ENCODE results near the gene ORAI2. TPM values are rescaled to one million over a fixed set of nuclear protein-coding genes. Genes with fewer than 3 reads are reported as not detected.
"Not testable (repeated sequence)": the region's sequence is repeated elsewhere in the genome, so short reads cannot be mapped to it uniquely, and the experiment has no call there.

ORAI2 gene
- polyA plus RNA-seq, 4 donors, result 15.4 to 22.8 (median 17.8) TPM

DNA sequence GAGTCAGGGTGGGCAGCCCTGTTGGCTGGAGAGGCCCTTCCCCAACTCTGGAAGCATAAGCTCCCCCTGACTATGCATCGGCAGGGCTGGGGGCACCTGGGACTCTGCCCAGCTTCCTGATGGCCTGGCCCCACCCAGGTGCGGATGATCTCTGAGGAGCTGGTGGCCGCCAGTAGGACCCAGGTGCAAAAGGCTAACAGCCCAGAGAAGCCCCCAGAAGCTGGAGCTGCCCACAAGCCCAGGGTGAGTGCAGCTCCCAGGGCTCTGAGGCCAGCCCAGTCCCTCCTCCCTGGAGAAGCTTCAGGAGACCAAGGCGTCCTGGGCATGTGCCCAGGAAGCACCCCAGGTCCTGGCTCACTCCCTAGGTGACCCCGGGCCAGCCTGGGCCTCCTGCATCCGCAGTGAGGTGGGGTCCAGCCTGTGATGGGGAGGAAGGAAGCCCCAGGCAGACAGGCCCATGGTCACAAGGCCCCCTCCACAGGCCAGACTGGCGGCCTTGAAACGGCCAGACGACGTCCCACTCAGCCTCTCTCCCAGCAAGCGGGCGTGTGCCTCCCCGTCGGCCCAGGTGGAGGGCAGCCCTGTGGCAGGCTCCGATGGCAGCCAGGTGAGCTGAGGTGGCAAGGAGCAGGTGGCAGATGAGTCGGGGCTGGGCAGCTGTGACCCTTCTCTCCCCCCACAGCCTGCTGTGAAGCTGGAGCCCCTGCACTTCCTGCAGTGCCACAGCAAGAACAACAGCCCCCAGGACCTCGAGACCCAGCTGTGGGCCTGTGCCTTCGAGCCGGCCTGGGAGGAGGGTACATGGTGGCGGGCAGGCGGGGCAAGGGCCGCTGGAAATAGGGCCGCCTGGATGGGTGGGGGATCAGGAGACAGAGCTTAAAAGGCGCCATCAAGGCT is 34.5 kb downstream of the ORAI2 start:
- DNase-seq (ENCODE audit: low read depth in 4 of 4, low spot score in 3 of 4), result no peak

DNA sequence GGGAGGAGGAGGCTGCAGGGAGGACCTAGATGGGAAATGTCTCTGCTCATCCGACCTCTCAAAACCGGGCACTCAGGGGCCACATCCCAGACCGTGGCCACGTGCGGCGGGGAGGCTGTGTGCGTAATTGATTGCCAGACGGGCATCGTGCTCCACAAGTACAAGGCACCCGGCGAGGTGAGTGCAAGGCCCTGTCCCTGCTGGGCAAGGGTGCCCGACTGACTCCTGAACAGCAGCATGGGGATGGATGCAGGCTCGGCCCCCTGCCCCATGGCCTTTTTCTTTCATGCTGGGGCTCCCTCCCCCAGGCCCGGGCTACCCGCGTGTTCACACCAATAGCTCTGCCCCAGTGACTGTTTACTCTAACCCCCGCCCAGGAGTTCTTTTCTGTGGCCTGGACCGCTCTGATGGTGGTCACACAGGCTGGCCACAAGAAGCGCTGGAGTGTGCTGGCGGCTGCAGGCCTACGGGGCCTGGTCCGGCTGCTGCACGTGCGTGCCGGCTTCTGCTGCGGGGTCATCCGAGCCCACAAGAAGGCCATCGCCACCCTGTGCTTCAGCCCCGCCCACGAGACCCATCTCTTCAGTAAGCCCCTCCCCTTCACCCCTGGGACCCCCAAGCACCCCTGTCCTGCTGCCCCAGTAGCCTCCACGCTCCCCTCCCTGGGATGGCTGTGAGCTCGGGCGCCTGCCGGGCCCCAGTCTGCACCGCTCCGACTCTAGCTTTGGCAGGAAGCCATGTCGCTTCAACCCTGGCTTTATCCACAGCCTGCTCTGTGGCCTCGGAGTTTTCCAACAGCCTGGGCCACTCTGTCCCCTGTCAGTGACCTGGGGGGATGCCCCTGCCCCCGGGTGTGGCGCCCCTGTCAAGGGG is 35.3 kb downstream of the ORAI2 start:
- DNase-seq (ENCODE audit: low read depth in 4 of 4, low spot score in 3 of 4), result no peak

DNA sequence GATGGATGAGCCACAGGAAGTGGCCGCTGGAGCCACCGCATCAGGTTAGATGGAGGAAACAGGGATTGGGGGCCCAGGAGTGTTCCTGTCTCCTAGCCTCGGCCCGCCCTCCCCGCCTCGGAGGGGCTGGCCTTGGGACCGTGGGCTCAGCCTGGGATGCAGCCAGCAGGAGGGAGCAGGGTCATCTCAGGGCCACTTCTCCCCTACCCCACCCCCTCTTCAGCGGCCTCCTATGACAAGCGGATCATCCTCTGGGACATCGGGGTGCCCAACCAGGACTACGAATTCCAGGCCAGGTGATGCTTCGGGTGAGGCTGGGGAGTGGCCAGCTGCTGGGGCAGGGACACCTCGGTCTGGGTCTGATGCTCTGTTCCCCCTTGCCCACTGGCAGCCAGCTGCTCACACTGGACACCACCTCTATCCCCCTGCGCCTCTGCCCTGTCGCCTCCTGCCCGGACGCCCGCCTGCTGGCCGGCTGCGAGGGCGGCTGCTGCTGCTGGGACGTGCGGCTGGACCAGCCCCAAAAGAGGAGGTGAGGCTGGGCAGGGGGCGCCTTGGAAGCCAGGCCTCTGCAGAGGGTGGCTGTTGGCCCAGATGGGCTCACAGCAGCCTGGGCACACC is 36.1 kb downstream of the ORAI2 start:
- no peak for DNase-seq (ENCODE audit: low read depth in 4 of 4, low spot score in 3 of 4)

DNA sequence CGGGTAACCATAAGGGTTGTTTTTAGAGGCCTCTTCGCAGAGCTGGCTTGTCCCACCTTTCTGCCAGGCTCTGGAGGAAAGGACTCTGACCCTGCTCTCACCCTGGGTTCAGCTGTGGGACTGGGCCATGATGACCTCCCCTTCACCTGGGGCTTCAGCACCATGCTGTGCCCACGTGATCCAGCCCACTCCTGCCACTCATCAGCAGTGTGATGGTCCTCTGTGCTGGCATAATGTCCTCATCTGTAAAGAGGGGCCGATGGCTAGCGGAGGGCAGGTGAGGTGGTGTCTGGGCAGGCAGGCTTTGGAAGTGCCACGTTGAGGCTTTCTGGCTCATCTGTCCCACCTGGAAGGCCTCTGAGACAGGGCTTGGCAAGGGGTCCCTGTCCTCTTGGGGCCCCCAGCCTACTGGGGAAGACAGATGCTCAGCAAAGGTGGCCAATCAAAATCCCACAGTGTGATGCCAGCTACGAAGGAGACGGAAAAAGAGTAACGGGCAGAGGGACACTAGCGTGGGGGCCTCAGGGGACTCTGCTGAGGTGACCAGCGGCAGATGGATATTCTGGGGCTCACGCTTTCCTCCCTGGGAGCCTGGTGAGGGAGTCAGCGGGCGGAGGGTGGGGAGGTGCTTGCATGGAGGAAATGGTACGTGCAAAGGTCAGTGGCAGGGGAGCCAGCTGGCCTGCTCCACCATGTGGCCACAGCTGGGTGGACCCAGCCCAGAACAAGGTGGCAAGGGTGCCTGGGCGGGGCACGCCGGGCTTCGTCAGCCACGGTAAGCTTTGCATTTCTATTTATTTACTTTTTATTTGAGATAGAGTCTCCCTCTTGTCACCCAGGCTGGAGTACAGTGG is 36.8 kb downstream of the ORAI2 start:
- no peak for DNase-seq (ENCODE audit: low read depth in 4 of 4, low spot score in 3 of 4)

DNA sequence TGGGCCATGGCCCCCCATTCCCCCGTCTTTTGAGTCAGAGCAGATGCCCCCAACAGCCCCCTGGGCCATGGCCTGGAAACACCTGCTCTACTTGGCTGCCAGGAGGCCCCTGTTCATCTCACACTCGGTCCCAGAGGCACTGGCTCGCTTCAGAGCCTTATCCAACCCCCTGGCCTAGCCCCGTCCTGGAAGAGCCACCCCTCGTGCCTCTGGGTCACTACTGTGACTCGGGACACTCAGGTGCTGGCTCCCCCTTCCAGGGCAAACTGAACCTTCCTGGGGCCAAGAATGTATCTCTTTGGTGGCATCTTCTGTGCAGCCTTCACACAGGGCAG is 38.4 kb downstream of the ORAI2 start:
- no peak for DNase-seq (ENCODE audit: low read depth in 4 of 4, low spot score in 3 of 4)

DNA sequence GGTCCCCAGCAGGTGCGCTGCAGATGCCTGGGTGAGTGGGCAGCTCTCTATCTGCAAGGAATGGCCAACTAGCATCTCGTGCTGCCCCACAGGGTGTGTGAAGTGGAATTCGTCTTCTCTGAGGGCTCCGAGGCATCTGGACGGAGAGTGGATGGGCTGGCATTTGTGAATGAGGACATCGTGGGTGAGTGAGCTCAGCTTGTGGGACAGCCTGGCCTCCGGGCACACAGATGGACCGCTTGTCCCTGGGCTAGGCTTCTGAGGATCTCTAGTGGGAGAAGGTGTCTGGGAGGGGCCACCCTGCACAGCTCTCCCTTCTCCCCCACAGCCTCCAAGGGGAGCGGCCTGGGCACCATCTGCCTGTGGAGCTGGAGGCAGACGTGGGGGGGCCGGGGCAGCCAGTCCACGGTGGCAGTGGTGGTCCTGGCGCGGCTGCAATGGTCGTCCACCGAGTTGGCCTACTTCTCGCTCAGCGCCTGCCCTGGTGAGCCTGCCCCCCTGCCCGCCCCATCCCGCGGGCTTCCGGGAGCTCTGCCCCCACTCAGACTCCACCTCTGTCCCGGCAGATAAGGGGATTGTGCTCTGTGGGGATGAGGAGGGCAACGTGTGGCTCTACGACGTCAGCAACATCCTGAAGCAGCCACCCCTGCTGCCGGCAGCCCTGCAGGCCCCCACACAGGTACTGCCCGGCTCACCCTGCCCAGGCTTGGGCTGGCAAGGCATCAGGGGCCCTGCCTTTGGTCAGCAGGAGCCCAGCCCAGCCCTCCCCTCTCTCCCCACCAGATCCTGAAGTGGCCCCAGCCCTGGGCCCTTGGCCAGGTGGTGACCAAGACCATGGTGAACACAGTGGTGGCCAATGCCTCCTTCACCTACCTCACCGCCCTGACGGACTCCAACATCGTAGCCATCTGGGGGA is 39.0 kb downstream of the ORAI2 start:
- DNase-seq (ENCODE audit: low read depth in 4 of 4, low spot score in 3 of 4), result no peak

DNA sequence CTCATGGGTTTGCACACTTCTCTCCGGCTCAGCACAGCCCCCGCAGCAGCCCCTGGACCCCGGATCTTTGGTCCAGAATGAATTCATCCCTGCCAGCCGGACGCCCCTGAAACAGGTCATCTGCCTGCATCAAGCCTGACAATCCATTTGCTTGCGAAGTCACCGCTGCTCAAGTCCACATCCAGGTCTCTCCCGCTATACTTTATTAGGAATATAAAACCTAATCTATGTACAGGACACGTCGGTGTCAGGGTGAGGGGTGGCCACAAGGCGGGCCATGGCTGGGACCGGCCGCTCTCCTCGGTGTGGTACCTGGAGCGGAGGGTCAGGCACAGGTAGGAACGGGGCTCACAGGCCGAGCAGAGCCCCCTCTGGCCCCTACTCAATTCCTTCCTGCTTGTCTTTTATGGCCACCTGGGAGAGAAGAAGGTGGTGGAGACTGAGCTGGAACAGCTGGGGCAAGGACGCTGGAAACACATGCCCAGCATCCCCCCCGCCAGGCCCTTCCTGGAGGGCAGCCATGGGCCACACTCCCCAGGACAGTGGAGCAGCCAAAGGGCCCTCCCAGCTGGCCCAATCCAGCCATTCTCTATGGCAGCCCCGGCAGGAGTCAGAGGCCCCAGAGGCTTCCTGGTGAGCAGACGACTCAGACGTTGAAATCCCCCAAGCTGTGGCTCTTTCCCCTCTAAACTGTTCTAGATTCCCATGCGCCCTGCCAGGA is 40.1 kb downstream of the ORAI2 start:
- DNase-seq (ENCODE audit: low read depth in 4 of 4, low spot score in 3 of 4), result no peak

DNA sequence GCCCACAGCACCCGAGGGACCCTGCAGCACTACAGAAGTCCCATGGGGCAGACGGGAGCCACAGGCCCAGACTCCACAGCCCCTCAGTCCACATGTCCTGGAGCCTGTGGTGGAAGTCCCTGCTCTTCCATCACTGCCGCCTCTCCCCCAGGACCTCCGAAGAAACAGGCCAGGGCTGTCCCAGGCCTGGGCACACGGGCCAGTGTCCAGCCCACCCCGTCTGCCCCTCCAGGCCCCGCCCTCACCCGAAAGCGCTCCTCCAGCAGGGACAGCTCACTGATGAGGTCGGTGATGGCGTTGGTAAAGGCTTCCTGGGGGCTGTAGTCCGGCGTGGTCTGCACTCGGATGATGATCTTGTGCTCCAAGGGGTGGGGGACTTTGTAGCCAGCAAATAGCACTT is 40.7 kb downstream of the ORAI2 start:
- not testable (repeated sequence) for DNase-seq (ENCODE audit: low read depth in 4 of 4, low spot score in 3 of 4)

DNA sequence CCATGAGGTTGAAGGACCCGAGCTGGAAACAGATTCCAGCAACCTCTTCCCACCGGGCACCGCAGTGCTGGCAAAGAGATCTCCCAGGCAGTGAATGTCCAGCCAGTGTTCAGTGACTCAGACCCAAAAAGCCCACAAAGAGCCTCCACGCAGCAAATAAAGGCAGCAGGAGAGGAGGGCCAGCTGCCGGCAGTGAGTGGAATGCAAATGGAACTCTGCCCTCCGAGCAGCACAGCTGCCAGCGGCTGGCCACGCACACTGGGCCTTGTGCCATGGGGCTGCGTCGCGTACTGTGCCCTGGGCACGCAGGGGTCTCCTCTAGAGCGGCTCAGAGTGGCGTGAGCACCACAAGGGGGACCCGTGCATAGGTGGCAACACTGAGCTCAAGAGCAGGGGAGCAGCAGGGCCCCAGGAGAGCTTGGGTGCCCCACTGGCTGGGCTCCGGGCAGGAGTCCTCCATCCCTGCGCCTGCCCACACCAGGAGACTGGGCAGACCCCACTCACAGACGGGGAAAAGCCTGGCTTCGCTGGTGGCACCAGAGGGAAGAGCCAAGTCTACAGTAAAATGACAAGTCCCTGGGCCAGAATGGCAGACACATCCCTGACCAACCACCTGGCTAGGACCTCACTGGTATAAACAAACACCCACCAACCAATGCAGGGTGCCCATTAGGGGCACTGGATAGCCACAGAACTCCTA is 41.5 kb downstream of the ORAI2 start:
- not testable (repeated sequence) for DNase-seq (ENCODE audit: low read depth in 4 of 4, low spot score in 3 of 4)

DNA sequence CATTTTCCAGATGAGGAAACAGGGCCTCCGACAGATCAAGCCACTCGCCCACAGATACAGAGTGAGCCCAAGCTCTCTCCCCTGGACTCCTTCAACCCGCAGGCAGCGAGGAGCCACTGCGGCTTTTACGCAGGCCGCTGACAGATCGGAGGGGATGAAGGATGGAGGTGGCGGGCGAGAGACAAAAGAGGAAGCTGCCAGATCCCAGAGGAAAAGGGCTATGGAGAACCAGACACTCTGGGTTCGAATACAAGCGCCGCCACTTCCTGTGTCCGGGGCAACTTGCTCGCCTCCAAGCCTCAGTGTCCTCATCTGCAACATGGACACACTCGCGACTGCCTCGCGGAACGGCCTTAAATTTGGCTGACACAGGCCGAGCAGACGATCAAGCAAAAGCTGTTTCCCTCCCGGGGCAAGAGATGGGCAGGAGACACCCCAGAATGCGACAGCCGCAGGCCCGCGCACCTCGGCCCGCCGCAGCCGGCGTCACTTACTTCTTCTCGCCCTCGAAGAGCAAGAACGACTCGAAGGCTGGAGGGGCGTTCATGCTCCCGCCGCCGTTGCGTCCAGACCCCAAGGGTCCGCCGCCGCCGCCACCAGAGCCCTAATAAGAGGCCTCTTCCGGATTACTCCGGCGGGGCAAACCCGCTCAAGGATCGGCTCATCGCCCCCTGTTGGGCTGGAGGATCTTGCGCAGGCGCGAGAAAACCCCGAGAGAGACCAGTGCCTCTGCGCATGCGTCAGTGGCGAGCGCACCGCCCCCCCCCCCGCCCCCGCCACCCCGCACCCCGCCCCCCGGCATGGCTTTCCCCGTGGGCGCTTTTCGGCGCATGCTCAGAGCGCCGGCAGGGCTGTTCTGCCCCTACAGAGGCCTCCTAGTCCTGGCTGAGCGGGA is 45.2 kb downstream of the ORAI2 start, which contains the start of gene POLR2J:
Gene POLR2J, minus strand, starts transcription at position 609 of the 895 bp plus-strand sequence. Its CDS starts 62 bp downstream, at position 547.
- peak in 2 of 4 donors; percentile 42 to 76 for DNase-seq (ENCODE audit: low read depth in 4 of 4, low spot score in 3 of 4)

DNA sequence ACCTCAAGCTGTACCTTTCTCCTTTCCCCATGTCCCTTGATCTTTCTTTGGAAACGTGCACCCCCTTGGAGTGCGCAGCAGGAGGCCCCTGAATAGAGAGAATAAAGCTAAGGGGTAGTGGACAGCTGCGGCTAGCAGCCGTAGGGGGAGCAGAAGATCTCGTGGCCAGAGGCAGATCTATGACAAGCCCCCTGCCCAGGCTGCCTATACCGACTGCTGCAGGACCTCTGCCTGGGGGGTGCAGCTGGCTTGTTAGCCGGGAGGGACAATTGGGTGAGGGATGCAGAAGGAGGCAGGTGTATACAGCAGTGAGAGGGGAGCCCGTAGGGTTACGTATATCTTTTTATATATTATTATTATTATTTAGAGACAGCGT is 45.8 kb downstream of the ORAI2 start:
- DNase-seq (ENCODE audit: low read depth in 4 of 4, low spot score in 3 of 4), result not testable (repeated sequence)

DNA sequence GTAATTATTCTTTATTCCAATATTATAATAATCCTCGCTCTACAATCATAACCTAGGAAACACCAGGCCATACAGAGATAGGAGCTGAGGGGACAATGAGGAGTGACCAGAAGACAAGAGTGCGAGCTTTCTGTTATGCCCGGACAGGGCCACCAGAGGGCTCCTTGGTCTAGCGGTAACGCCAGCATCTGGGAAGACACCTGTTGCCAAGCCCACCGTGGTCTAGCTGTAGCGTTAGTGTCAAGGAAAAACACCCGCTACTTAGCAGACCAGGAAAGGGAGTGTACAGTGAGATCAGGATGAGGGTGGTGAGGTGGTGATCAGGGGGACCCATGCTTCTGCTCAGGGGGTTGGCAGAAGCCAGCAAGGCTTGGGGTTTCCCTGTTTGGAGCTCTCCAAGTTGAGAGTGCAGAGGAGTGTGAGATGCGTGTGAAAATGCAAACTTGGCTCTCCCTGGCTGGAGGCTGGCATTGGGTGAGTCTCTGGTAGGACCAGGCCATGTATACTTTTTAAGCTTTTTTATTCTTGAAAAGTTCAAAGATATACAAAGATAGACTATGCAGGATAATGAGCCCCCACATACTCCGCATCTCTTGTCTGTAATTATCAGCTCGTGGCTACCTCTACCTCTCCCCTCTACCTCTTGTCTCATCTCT is 46.7 kb downstream of the ORAI2 start:
- DNase-seq (ENCODE audit: low read depth in 4 of 4, low spot score in 3 of 4), result not testable (repeated sequence)

DNA sequence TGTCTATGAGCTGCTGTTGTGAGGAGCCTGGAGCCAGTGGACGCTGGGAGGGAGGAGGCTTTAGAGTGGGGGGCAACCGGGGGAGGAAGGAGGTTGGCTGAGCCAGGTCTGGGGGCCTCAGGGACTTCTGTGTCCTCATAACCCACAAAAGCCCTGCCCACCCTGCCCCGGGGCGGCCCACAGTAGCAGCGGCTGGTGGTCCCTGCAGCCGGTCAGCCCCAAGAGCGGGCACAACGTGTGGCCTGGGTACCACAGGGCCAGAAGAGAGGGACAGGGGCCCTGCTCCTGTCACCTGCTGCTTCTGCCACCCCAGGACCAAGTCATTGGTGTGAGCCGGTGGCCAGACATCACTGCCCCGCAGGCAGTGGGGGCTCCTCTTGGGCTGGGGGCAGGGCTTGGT is 48.6 kb downstream of the ORAI2 start:
- DNase-seq (ENCODE audit: low read depth in 4 of 4, low spot score in 3 of 4), result not testable (repeated sequence)

DNA sequence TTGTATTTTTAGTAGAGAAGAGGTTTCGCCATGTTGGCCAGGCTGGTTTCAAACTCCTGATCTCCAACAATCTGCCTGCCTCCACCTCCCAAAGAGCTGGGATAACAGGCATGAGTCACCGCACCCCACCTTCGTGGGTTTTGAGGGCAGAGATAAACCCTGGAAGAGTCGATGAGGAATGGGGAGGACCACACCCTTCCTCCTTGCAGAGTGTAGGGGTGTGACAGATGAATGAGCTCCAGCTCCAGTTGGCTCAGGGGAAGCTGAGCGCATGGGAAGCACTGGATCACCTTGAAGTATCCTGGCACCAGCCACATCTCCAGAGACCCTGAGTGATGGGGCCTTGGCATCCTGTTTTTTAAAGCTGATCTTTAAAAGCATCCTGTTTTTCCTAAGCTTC is 50.9 kb downstream of the ORAI2 start:
- not testable (repeated sequence) for DNase-seq (ENCODE audit: low read depth in 4 of 4, low spot score in 3 of 4)

DNA sequence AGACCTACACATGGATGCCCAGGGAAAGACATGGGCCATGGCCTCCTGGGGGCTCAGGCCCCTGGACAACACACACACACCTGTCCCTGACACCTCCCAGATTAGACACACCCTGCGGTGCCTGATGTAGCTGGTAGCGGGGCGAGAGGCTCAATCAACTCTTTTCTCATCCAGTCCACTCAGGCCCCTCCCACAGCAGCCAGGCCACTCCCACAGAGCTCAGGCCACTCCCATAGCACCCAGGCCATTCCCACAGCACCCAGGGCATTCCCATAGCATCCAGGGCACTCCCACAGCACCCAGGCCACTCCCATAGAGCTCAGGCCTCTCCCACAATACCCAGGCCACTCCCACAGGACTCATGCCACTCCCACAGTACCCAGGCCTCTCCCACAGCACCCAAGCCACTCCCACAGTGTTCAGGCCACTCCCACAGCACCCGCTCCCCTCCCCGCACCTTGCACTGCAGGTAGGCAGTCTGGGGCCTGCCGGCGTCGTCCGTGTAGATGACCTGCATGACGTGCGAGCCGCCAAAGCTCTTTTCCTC is 57.2 kb downstream of the ORAI2 start:
- DNase-seq (ENCODE audit: low read depth in 4 of 4, low spot score in 3 of 4), result not testable (repeated sequence)
